Measurements from ENCODE around the gene CAMKK1. TPM values are rescaled to one million over a fixed set of nuclear protein-coding genes. Genes with fewer than 3 reads are reported as not detected.

Gene CAMKK1
- total RNA-seq, 4 donors from 2014 or later, result 0.44 to 5.1 (median 2.1) TPM

DNA sequence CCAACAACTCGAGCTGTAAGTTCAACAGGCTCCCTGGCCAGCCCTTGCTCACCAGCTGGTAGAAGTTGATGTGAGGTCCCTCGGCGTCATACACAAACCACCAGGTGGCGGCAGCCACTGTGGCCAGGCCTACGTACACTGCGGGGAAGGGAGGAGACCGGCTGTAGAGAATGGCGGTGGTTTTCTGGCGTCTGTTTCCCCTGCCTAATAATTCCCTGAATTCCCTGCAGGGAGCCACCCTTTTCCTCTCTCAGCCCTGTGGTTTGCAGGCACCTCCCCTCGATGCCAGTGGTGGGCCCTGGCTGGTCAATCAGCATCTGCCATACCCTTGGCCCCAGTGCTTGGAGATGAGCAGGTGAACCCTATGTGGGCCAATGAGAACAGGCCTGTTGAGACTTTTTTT is 42.3 kb upstream of the CAMKK1 start:
- intact Hi-C loops (cut with DNase I; ENCODE audit: low total_unique reads), result loop anchor here (1.0 kb wide), 2 partner anchors 69 to 139 kb away; no protein-coding TSS in a partner anchor
- Histone ChIP-seq H3K27me3 (no peaks in the 10 kb centered on the region), H3K9me3 (no peaks in the 10 kb centered on the region), H3K36me3 (no peaks in the 10 kb centered on the region), H3K4me1 (no peaks in the 10 kb centered on the region), H3K27ac (no peak overlapping the region), H3K4me3 (no peak overlapping the region)
- DNase-seq (peak in 1 of 2 donors; percentile 53), ATAC-seq (peak; percentile 72)
- in situ Hi-C loops (cut with MboI; ENCODE audit: low sequenced_read_pairs in 4 of 4), result no loop called here
- TF ChIP-seq POLR2A (IDR thresholded peaks at IDR 0.05), result no peak
- TF ChIP-seq, protein P1, sequence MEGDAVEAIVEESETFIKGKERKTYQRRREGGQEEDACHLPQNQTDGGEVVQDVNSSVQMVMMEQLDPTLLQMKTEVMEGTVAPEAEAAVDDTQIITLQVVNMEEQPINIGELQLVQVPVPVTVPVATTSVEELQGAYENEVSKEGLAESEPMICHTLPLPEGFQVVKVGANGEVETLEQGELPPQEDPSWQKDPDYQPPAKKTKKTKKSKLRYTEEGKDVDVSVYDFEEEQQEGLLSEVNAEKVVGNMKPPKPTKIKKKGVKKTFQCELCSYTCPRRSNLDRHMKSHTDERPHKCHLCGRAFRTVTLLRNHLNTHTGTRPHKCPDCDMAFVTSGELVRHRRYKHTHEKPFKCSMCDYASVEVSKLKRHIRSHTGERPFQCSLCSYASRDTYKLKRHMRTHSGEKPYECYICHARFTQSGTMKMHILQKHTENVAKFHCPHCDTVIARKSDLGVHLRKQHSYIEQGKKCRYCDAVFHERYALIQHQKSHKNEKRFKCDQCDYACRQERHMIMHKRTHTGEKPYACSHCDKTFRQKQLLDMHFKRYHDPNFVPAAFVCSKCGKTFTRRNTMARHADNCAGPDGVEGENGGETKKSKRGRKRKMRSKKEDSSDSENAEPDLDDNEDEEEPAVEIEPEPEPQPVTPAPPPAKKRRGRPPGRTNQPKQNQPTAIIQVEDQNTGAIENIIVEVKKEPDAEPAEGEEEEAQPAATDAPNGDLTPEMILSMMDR (IDR thresholded peaks at IDR 0.05 in 4 of 5, conservative IDR thresholded peaks at IDR 0.05 in 1 of 5), result peak; percentile 12 to 70 (median 63)

DNA sequence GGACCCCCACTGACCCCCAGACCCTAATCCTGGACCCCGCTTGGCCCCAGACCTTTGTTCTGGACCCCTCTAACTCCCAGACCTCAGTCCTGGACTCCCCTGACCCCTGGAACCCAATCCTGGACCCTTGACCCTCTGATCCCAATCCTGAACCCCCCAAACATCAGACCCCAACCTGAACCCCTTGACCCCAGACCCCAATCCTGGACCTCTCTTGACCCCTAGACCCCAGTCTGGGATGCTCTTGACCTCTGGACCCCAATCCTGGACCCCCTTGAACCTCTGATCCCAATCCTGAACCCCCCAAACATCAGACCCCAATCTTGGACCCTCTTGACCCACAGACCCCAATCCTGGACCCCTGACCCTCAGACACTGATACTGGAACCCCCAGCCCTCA is 36.9 kb upstream of the CAMKK1 start:
- no peak for TF ChIP-seq POLR2A (IDR thresholded peaks at IDR 0.05)
- TF ChIP-seq, protein P1 (IDR thresholded peaks at IDR 0.05 in 4 of 5, conservative IDR thresholded peaks at IDR 0.05 in 1 of 5), result no peak
- Histone ChIP-seq H3K4me1 (no peaks in the 10 kb centered on the region), H3K27me3 (no peaks in the 10 kb centered on the region), H3K36me3 (no peaks in the 10 kb centered on the region), H3K9me3 (no peaks in the 10 kb centered on the region), H3K4me3 (no peak overlapping the region), H3K27ac (no peak overlapping the region)
- intact Hi-C loops (cut with DNase I; ENCODE audit: low total_unique reads) (no loop called here), in situ Hi-C loops (cut with MboI; ENCODE audit: low sequenced_read_pairs in 4 of 4) (no loop called here)
- DNase-seq (no peak), ATAC-seq (no peak)

DNA sequence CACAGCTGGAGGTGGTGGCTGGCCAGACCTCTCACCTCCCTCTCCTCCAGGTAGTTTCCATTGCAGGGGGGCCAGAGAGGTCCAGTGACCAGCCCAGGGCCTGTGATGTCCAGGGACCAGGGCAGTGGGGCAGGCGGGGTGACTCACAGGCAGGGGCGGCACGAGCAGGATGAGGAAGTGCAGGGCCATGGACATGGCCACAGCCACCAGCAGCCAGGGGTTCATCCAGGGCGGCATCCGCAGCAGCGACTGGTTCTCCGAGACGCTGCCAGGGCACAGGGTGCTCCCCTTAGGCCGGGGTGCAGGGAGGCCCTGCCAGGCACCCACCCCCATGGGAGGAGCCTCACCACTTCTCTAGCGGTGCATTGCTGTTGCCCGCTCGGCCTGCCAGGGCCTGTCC is 36.3 kb upstream of the CAMKK1 start:
- in situ Hi-C loops (cut with MboI; ENCODE audit: low sequenced_read_pairs in 4 of 4), result no loop called here
- ATAC-seq, result no peak
- intact Hi-C loops (cut with DNase I; ENCODE audit: low total_unique reads), result no loop called here

DNA sequence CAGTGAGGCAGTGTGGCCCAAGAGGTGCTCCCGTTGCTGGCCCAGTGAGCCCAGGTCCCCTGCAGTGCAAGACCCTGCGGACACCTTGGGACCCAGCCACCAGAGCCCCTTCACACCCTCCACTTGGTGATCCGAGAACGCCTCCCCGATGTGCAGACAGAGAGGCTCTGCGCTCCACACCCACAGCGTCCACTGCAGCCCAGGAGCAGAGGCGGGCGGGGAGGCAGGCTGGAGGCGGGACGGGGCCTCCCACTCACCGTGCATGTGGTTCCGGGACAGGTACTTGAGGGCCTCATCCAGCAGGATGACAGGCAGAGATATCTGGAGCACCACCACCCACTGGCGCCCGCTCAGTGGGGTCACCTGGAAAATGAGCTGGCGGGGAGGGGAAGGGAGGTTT is 35.6 kb upstream of the CAMKK1 start:
- DNase-seq, result no peak
- in situ Hi-C loops (cut with MboI; ENCODE audit: low sequenced_read_pairs in 4 of 4), result no loop called here
- H3K9me3 ChIP-seq, result no peaks in the 10 kb centered on the region
- H3K27ac ChIP-seq, result no peak overlapping the region
- TF ChIP-seq POLR2A (IDR thresholded peaks at IDR 0.05), result no peak
- no peak overlapping the region for H3K4me3 ChIP-seq
- H3K36me3 ChIP-seq, result no peaks in the 10 kb centered on the region
- no peak for ATAC-seq
- H3K4me1 ChIP-seq, result no peaks in the 10 kb centered on the region
- intact Hi-C loops (cut with DNase I; ENCODE audit: low total_unique reads), result no loop called here
- no peaks in the 10 kb centered on the region for H3K27me3 ChIP-seq

More for the DNA sequence above, 36.3 kb upstream of the CAMKK1 start:
- Histone ChIP-seq H3K4me1 (no peaks in the 10 kb centered on the region), H3K27me3 (no peaks in the 10 kb centered on the region), H3K27ac (no peak overlapping the region), H3K4me3 (no peak overlapping the region), H3K9me3 (no peaks in the 10 kb centered on the region), H3K36me3 (no peaks in the 10 kb centered on the region)
- no peak for DNase-seq
- TF ChIP-seq, protein P1 (IDR thresholded peaks at IDR 0.05 in 4 of 5, conservative IDR thresholded peaks at IDR 0.05 in 1 of 5), result no peak
- TF ChIP-seq POLR2A (IDR thresholded peaks at IDR 0.05), result no peak

DNA sequence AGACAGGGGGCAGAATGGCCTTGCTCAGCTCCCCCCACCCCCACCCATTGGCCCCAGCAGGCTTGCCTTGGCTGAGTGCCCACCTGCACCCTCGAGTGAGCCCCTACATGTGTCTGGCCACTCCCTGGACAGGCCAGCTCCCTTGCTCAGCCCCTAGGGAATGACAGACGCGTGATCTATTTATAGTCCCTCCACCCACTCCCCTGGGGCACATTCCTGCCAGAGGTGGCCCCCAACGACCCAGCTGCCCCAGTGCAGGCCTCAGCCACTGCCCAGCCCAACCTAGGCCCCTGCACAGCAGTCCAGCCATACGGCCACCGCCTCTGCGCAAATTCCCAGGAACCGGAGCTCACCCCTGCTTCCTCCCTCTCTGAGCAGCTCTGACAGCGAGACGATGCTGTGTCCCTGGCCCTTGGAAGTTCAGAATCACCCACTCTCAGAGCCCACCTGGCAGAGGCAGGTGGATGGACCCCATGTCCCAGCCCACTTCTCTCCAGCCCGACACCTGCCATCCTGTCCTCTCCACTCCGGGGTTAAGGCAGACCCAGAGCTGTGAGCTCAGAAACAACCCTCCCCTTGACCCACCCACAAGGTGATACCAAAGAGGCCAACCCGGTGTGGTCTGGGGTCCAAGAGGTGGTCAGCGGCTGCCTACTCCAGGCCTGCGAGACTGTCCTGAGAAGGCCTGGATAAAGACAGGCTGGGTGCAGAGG is 34.9 kb upstream of the CAMKK1 start:
- H3K36me3 ChIP-seq, result no peaks in the 10 kb centered on the region
- in situ Hi-C loops (cut with MboI; ENCODE audit: low sequenced_read_pairs in 4 of 4) (no loop called here), intact Hi-C loops (cut with DNase I; ENCODE audit: low total_unique reads) (no loop called here)
- ATAC-seq, result no peak
- no peak overlapping the region for H3K4me3 ChIP-seq
- TF ChIP-seq, protein P1 (IDR thresholded peaks at IDR 0.05 in 4 of 5, conservative IDR thresholded peaks at IDR 0.05 in 1 of 5), result no peak
- TF ChIP-seq POLR2A (IDR thresholded peaks at IDR 0.05), result no peak
- no peak for DNase-seq
- no peak overlapping the region for H3K27ac ChIP-seq
- no peaks in the 10 kb centered on the region for H3K9me3 ChIP-seq
- H3K4me1 ChIP-seq, result no peaks in the 10 kb centered on the region
- H3K27me3 ChIP-seq, result no peaks in the 10 kb centered on the region

All from gastrocnemius medialis (tissue), 4 donors.